Choroid plexus epithelial cell (primary cell): ENCODE data around the gene MRC2.

ENCODE experiments used
- DNase-seq: peaks from one replicate; pipeline ENCODE4 v3.0.0-alpha.2; 2010; ENCODE audit warnings: low read depth
- H3K4me3 ChIP-seq: 2 replicates; pipeline ENCODE4 v1.5.1; 2011; ENCODE audit warnings: low read depth, mild to moderate bottlenecking, control low read depth, low read length, moderate library complexity
- TF ChIP-seq, protein P1 (sequence below): conservative IDR thresholded peaks from 2 replicates; pipeline ENCODE4 v1.5.1; 2011; ENCODE audit warnings: low read depth, mild to moderate bottlenecking, control low read depth, inconsistent platforms, low read length, moderate library complexity

MRC2 gene

DNA sequence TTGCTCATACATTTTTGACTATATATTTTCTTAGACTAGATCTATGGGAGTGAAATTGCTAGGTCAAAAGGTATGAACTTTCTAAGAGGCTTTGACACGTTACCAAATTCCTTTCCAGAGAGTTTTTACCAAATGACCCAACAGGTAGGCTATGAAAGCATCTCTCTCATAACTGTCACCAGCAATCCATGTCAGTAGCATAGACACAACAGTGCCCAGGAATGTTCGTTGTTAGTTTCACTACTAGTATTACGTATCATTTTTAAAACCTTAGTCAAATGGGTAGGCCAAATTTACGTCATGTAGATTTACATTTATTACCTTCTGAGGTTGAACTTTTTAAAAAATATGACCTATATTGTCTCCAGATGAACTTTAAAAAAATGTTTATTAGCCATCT lies 113.8 kb downstream of the MRC2 start:
- no peak overlapping the region for H3K4me3 ChIP-seq
- no peak for DNase-seq
- TF ChIP-seq, protein P1, sequence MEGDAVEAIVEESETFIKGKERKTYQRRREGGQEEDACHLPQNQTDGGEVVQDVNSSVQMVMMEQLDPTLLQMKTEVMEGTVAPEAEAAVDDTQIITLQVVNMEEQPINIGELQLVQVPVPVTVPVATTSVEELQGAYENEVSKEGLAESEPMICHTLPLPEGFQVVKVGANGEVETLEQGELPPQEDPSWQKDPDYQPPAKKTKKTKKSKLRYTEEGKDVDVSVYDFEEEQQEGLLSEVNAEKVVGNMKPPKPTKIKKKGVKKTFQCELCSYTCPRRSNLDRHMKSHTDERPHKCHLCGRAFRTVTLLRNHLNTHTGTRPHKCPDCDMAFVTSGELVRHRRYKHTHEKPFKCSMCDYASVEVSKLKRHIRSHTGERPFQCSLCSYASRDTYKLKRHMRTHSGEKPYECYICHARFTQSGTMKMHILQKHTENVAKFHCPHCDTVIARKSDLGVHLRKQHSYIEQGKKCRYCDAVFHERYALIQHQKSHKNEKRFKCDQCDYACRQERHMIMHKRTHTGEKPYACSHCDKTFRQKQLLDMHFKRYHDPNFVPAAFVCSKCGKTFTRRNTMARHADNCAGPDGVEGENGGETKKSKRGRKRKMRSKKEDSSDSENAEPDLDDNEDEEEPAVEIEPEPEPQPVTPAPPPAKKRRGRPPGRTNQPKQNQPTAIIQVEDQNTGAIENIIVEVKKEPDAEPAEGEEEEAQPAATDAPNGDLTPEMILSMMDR: no peak
